GM11168 (cell line): ENCODE data around the gene ADGRL4.
"Not testable (repeated sequence)": the region's sequence is repeated elsewhere in the genome, so short reads cannot be mapped to it uniquely, and the experiment has no call there.

Source experiments
- in situ Hi-C: fragments of 300-500 bp; cut with MboI; formaldehyde crosslinking; loops from one replicate; pipeline ENCODE4 v1.12.0; 2022; ENCODE audit warnings: low sequenced_read_pairs; ENCODE audit not compliant: unreplicated experiment

Gene ADGRL4

DNA sequence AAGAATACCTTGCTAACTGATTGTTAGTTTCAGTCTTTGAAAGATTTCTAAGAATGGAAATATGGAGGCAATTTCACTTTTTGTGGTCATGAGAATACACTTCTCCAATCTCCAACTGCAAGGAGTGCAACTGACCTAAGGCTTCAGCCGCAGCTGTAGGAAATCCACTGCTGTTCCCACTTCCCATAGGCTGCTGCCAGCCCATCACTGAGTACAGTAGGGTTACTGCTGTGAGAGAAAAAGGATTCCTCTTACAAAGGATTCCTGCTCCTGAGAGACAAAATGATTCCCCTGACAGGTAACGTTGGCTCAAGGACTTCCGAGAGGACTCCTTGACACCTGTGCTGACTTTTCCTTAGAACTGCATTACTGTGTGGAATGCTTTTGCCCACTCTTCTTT, 87.4 kb downstream of the ADGRL4 start:
- in situ Hi-C loops, result no loop called here

DNA sequence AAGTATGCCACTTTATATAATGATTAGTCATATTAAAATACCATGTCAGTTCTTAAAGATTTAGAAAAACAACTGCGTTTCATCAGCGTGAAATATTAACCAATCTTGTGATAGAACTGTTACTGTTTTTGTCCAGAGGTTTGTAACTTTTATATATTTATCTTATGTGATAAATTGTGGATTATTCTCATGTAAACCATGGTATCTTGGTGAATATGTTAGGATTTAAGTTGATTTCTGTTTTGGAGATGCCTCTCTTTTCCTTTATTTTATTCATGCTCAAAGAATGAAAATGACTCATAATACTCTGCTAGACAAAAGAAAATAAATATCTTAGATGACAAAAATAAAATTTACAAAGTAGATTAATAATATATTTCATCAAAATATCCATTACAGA, 88.4 kb downstream of the ADGRL4 start:
- in situ Hi-C loops, result no loop called here

DNA sequence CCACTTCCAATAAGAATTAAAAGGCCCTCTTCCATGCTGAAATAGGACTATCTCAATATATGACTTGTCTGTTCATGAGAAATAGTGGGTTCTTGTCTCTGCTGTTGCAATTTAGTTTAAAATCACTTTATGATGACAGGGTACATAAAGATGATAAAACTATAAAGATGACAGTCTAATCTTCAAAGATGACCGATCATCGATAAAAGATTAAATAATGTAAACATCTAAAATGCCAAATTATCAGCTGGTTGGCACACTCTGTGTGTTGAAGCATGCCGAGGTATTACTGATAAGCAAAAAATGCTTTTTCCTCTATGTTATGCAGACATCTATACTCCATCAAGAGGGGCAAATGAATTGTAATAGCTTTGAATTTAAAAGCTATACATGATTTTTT, 89.5 kb downstream of the ADGRL4 start:
- in situ Hi-C loops, result no loop called here

GRCh38 chr1:78913950-78914349, 92.6 kb downstream of the ADGRL4 start:
- in situ Hi-C loops, result no loop called here

DNA sequence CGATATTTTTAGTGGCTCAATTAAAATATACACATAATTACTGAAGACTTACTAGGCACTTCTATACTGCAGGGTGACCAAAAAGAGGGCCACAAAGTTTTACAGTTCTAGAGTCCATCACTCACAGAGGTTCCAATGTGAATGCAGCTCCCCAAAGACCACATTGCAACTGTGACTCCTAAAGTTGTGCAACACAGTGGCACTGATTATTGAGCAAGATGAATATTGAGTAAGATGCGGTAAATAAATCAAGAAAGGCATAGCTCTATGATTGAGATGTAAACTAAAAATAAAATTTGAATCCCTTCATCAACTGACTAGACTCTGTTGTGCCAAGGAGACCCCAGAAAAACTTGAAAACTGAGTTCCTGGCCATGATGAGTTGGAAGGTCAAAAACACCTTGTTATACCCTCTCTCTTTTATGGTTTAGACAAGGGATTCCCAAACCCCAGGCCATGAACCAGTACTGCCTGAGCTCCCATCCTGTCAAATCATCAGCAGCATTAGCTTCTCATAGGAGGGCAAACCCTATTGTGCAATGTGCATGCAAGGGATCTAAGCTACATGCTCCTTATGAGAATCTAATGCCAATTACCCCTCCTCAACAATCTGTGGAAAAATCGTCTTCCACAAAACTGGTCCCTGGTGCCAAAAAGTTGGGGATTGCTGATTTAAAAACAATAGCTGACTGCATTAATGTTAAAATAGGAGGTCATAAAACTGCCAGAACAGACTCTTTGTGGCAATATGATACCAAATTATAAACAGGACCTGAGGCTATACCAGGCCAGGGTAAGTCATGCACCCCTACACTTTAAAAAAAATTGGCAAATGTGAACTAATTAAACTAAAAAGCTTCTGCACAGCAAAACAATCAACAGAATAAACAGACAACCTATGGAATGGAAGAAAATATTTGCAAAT, 94.3 kb downstream of the ADGRL4 start:
- in situ Hi-C loops, result no loop called here

- in situ Hi-C loops, result no loop called here
These were observed 103.9 kb downstream of the ADGRL4 start for GRCh38 chr1:78902641-78903040.

DNA sequence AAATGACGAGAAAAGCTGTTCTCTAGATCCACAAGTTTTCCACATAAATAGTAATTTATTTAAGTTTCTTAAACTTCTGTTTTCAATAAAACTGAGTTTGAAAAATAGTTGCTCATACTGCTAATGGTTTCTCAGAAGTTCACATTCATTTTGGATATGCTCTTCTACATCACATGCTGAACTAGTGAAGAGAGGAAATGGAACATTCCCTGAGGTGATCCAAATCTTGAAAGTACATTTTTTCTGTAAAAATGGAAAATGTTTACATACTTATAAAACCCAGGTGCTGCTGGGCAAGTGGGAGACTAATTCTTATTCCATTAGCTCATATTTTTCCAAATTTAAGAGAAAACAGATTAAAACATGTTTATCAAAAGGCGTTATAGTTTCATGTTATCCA, 111.7 kb downstream of the ADGRL4 start:
- in situ Hi-C loops, result no loop called here

GRCh38 chr1:78892260-78892840, 114.2 kb downstream of the ADGRL4 start:
- in situ Hi-C loops, result no loop called here

DNA sequence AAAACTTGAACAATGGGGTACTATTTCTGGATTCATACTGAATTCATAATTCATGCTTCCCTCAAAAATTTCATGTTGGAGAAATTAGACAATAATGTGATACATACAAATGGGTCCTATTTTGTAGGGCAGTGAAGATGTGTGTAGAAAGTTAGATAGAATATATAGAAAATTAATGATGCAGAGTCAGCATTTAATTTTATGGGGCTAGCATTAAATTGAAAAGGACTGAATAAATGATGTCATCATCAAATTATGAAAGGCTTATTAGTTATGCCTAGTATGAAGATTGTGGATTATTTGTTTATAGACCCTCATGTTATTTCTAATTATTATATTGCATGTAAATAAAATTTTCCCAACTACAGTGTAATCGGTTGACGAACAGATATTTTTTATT, 119.1 kb downstream of the ADGRL4 start:
- in situ Hi-C loops, result no loop called here

DNA sequence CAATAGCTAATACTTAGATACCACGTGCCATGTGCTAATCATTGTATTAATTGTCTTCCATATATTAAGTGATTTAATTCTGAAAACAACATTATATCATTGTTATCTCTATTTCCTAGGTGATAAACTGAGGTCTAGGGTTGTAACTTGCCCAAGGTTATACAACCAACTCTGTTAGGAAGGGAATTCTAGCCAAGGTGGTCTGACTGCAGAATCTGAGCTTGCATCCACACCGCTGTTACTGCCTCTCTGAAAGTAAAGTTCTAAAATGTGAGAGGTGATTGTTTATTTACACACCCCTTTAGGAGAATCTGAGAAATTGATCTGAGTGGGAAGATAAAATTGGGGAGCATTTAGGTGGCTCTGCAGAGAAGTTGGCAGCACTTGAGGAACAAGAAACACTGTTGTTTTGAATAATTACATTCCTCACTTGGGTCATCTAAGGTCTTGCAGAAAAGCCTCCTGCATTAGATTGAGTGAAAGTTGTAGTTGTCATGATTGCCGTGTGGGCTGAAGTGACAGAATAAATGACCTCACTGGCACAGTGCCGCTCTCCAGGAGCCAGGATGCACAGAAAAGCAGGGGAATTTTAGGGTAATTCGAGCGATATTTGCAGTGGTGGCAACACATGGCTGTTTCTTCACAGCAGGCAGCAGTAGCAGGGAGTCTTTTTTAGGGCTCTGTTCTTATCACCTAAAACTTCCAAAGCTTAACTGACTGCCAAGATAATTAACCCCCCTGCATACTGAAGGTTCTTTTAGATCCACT, 121.7 kb downstream of the ADGRL4 start:
- in situ Hi-C loops, result no loop called here

GRCh38 chr1:78880223-78880622, 126.3 kb downstream of the ADGRL4 start:
- in situ Hi-C loops, result no loop called here

DNA sequence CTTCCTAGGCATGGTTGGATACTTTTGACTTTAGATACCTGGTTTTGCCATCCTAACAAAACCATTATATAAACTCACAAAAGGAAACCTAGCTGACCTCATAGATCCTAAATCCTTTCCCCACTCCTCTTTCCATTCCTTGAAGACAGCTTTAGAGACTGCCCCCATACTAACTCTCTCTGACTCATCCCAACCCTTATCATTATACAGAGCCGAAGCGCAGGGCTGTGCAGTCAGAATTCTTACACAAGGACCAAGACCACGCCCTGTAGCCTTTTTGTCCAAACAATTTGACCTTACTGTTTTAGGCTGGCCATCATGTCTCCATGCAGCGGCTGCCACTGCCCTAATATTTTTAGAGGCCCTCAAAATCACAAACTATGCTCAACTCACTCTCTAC, 130.5 kb downstream of the ADGRL4 start:
- in situ Hi-C loops, result not testable (repeated sequence)

GRCh38 chr1:78872801-78873200, 133.7 kb downstream of the ADGRL4 start:
- in situ Hi-C loops, result not testable (repeated sequence)

GRCh38 chr1:78871249-78871648, 135.3 kb downstream of the ADGRL4 start:
- in situ Hi-C loops, result no loop called here

- in situ Hi-C loops, result no loop called here
These were observed 137.4 kb downstream of the ADGRL4 start for GRCh38 chr1:78869136-78869535.

DNA sequence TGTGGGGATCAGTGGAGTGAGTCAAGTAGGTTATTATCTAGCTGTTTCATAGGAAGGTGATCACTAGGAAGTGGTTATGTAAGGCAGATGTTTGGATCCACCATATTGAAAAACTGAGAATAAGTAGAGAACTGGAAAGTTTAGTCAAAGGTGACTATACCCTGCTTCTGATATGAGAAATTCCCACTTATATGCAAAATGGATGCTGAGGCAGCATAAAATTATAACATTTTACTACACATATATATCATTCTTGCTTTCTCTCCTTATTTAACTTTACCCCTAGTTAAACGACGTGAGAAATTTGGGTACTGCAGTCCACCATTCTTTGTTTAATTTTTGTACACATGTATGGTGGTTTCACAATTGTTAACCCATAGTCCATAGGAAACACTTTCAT, 142.4 kb downstream of the ADGRL4 start:
- in situ Hi-C loops, result no loop called here

- in situ Hi-C loops, result no loop called here
These were observed 150.4 kb downstream of the ADGRL4 start for GRCh38 chr1:78856096-78856495.

GRCh38 chr1:78855258-78855657, 151.3 kb downstream of the ADGRL4 start:
- in situ Hi-C loops, result no loop called here

DNA sequence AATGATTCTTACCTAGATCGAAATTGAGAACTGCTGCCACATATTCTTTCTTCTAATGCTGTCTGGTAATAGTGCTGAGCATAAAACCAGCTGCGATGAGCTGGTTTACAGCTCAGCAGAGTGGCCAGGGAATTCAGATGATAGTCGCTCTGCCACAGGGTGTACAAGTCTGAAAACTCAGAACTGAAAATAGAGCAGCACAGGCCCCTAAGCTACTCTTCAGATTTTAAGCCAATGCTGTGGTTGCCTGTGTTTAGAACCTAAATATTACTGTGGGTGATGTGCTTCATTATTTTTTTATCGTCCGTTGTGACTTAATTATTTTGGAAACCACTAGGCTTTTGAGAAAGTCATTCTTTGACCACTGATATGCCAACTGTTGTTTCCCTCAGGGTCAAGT, 152.0 kb downstream of the ADGRL4 start:
- in situ Hi-C loops, result no loop called here

DNA sequence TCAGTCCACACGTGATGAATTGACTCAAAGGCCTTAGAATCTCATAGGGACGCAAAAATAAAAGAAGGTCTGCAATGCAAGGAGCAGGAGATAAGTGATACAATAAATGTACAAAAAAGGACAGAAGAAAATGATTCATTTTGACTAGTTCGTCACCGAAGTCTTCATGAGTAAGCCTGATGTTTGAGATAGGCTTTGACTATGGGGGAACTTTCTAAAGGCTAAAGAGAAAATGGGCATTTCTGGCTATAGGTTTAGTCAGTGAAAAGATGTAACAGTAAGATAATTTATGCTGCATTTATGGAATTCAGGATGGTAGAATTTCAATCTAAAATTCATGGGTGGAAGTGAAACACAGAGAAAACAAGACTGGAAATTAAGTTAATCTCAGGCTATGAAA, 163.0 kb downstream of the ADGRL4 start:
- in situ Hi-C loops, result loop anchor here (25.0 kb wide), 1 partner anchor 519 kb away; no protein-coding TSS in a partner anchor

DNA sequence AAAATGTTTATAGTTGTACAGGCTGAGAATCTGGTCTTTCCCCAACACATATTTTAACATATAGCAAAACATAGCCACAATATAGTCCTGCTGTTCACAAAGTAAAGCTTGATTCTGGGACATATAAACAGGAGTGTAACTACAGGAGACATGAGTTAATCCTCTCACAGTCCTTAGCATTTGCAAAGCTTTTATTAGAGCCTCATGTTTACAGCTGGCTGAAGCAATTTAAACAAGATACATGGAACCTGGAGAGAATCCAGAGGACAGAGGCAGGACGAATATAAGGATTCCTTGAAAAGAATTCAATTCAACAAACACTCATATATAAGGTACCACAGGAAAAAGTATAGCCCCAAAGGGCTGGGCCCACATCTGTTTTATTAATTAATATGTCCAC, 163.4 kb downstream of the ADGRL4 start:
- in situ Hi-C loops, result loop anchor here (25.0 kb wide), 1 partner anchor 519 kb away; no protein-coding TSS in a partner anchor
